Thymus (tissue), 14 donors: ENCODE data around the gene SATB2. TPM values are rescaled to one million over a fixed set of nuclear protein-coding genes. Genes with fewer than 3 reads are reported as not detected.

Experiments
- DNase-seq, 9 donors: peaks; one replicate each; pipeline ENCODE4 v3.0.0-alpha.2; 2013; ENCODE audit warnings: low spot score in 9 of 9, low read depth in 6 of 9, missing footprints in 1 of 9
- H3K27ac ChIP-seq, 2 donors: one replicate each; pipeline ENCODE4 v1.5.1; 2013; ENCODE audit warnings: control low read depth in 1 of 2, low read depth in 1 of 2, low read length in 1 of 2, mild to moderate bottlenecking in 1 of 2, moderate library complexity in 1 of 2
- H3K27me3 ChIP-seq, 2 donors: one replicate each; pipeline ENCODE4 v1.5.1; 2013; ENCODE audit warnings: low read length in 1 of 2; ENCODE audit not compliant: control insufficient read depth in 2 of 2, insufficient read depth in 1 of 2
- H3K36me3 ChIP-seq, 2 donors: one replicate each; pipeline ENCODE4 v1.5.1; 2013; ENCODE audit warnings: low read length in 1 of 2, mild to moderate bottlenecking in 1 of 2, moderate library complexity in 1 of 2; ENCODE audit not compliant: control insufficient read depth in 2 of 2, insufficient read depth in 2 of 2
- H3K4me1 ChIP-seq, 2 donors: one replicate each; pipeline ENCODE4 v1.5.1; 2013; ENCODE audit warnings: low read length in 2 of 2; ENCODE audit not compliant: control insufficient read depth in 2 of 2, insufficient read depth in 2 of 2
- H3K4me3 ChIP-seq, 2 donors: one replicate each; pipeline ENCODE4 v1.5.1; 2013; ENCODE audit warnings: low read length in 2 of 2, control low read depth in 1 of 2, mild to moderate bottlenecking in 1 of 2
- H3K9me3 ChIP-seq, 2 donors: one replicate each; pipeline ENCODE4 v1.5.1; 2013; ENCODE audit warnings: low read length in 1 of 2, mild to moderate bottlenecking in 1 of 2; ENCODE audit not compliant: control insufficient read depth in 2 of 2, insufficient read depth in 1 of 2
- WGBS: extraction: QIAGEN DNeasy Blood & Tissue Kit; methylation state at CpG from one replicate; pipeline ENCODE4 v1.1.7; 2013; 5-methylcytosine and 5-hydroxymethylcytosine counted together
- long read RNA-seq, 10 donors: transcript quantifications; one replicate each; lab custom pipeline, GENCODE V29; 2026
- polyA plus RNA-seq: library from polyadenylated mRNA; stranded (reverse); fragments of 200-250 nt; gene quantifications from one replicate; pipeline ENCODE4 v1.2.3, GENCODE V29; 2013
- total RNA-seq: library from RNA; stranded (reverse); fragments of 120-200 nt; gene quantifications from one replicate; pipeline ENCODE4 v1.2.4, GENCODE V29; 2013
- donor health status: healthy.

SATB2 gene
- total RNA-seq: 0.38 TPM
- polyA plus RNA-seq: 0.73 TPM
- long read RNA-seq, donor 1: 0 reads
- long read RNA-seq, donor 2: 0 reads
- long read RNA-seq, donor 3: 0 reads
- long read RNA-seq, donor 4: 0 reads
- long read RNA-seq, donor 5: 0 reads
- long read RNA-seq, donor 6: 0 reads
- long read RNA-seq, donor 7: 0 reads
- long read RNA-seq, donor 8: 0 reads
- long read RNA-seq, donor 9: 0 reads
- long read RNA-seq, donor 10: 0 reads

- DNase-seq: no peak
- 1% methylated on average over 61 of the region's 61 CpGs for WGBS
- Histone ChIP-seq H3K27me3 (peaks cover 68 to 95% of the 10 kb centered on the region in 2 donors), H3K9me3 (peaks cover 0 to 14% of the 10 kb centered on the region in 2 donors), H3K36me3 (no peaks in the 10 kb centered on the region), H3K4me3 (peak within 1 kb of the TSS; percentile 68 to 69), H3K4me1 (peaks cover 4 to 12% of the 10 kb centered on the region in 2 donors), H3K27ac (no peak within 1 kb of the TSS)
These were observed at the start of gene SATB2 for GRCh38 chr2:199457147-199458008. TSS of gene SATB2 (minus strand) at chr2:199457939. CDS start at chr2:199456037, 1,902 bp downstream.

- DNase-seq: no peak
- WGBS: 87% methylated on average over 2 of the region's 2 CpGs
- H3K36me3 ChIP-seq: no peaks in the 10 kb centered on the region
- H3K27me3 ChIP-seq: no peaks in the 10 kb centered on the region
- H3K9me3 ChIP-seq: no peaks in the 10 kb centered on the region
- H3K27ac ChIP-seq: no peak overlapping the region
- H3K4me1 ChIP-seq: no peaks in the 10 kb centered on the region
- no peak overlapping the region for H3K4me3 ChIP-seq
These were observed 48.1 kb upstream of the SATB2 start for GRCh38 chr2:199505755-199506403.

- H3K4me3 ChIP-seq: no peak overlapping the region
- no peaks in the 10 kb centered on the region for H3K9me3 ChIP-seq
- H3K27me3 ChIP-seq: no peaks in the 10 kb centered on the region
- DNase-seq: no peak
- no peak overlapping the region for H3K27ac ChIP-seq
- H3K36me3 ChIP-seq: no peaks in the 10 kb centered on the region
- H3K4me1 ChIP-seq: no peaks in the 10 kb centered on the region
These were observed 45.4 kb upstream of the SATB2 start for GRCh38 chr2:199503148-199503547.

- Histone ChIP-seq H3K4me3 (no peak overlapping the region), H3K4me1 (no peaks in the 10 kb centered on the region), H3K27me3 (no peaks in the 10 kb centered on the region), H3K9me3 (no peaks in the 10 kb centered on the region), H3K36me3 (no peaks in the 10 kb centered on the region), H3K27ac (no peak overlapping the region)
- DNase-seq: no peak
- 90% methylated on average over 3 of the region's 3 CpGs for WGBS
These were observed 41.3 kb upstream of the SATB2 start for GRCh38 chr2:199499005-199499404.

GRCh38 chr2:199495147-199495546, 37.4 kb upstream of the SATB2 start:
- no peak overlapping the region for H3K27ac ChIP-seq
- DNase-seq: no peak

GRCh38 chr2:199490049-199490448, 32.3 kb upstream of the SATB2 start:
- WGBS: 95% methylated on average over 5 of the region's 5 CpGs
- H3K27ac ChIP-seq: no peak overlapping the region
- no peak overlapping the region for H3K4me3 ChIP-seq
- peaks cover 0 to 3% of the 10 kb centered on the region in 2 donors for H3K27me3 ChIP-seq
- H3K9me3 ChIP-seq: no peaks in the 10 kb centered on the region
- no peaks in the 10 kb centered on the region for H3K36me3 ChIP-seq
- no peaks in the 10 kb centered on the region for H3K4me1 ChIP-seq
- no peak for DNase-seq

More at GRCh38 chr2:199495147-199495546, 37.4 kb upstream of the SATB2 start:
- 89% methylated on average over 4 of the region's 4 CpGs for WGBS
- Histone ChIP-seq H3K4me1 (no peaks in the 10 kb centered on the region), H3K36me3 (no peaks in the 10 kb centered on the region), H3K27me3 (no peaks in the 10 kb centered on the region), H3K9me3 (no peaks in the 10 kb centered on the region), H3K4me3 (no peak overlapping the region)

GRCh38 chr2:199488772-199489400, 31.1 kb upstream of the SATB2 start:
- peaks cover 0 to 3% of the 10 kb centered on the region in 2 donors for H3K27me3 ChIP-seq
- H3K27ac ChIP-seq: no peak overlapping the region
- H3K36me3 ChIP-seq: no peaks in the 10 kb centered on the region
- WGBS: 58% methylated on average over 6 of the region's 6 CpGs
- peak in 4 of 9 donors; percentile 5 to 46 (median 30) for DNase-seq
- no peaks in the 10 kb centered on the region for H3K9me3 ChIP-seq
- no peak overlapping the region for H3K4me3 ChIP-seq
- H3K4me1 ChIP-seq: no peaks in the 10 kb centered on the region

- no peaks in the 10 kb centered on the region for H3K9me3 ChIP-seq
- DNase-seq: peak in 1 of 9 donors; percentile 28
- peaks cover 0 to 3% of the 10 kb centered on the region in 2 donors for H3K27me3 ChIP-seq
- H3K27ac ChIP-seq: no peak overlapping the region
- H3K4me1 ChIP-seq: no peaks in the 10 kb centered on the region
- WGBS: 27% methylated on average over 5 of the region's 5 CpGs
- no peak overlapping the region for H3K4me3 ChIP-seq
- no peaks in the 10 kb centered on the region for H3K36me3 ChIP-seq
These were observed 28.1 kb upstream of the SATB2 start for GRCh38 chr2:199485732-199486335.
